Stimulated activated CD4-positive, alpha-beta T cell treated with anti-CD3 and anti-CD28 coated beads, Interleukin-2, amount 100 ng/mL, for 4 hours (primary cell): ENCODE results near the gene PEX13.
"Not testable (repeated sequence)": the region's sequence is repeated elsewhere in the genome, so short reads cannot be mapped to it uniquely, and the experiment has no call there.

ENCODE experiments used
- DNase-seq: peaks from one replicate; pipeline ENCODE4 v3.0.0-alpha.2; 2020; ENCODE audit warnings: low read depth

PEX13 gene

GRCh38 chr2:61006486-61007105, 10.9 kb upstream of the PEX13 start:
- DNase-seq, result no peak

GRCh38 chr2:61009355-61009754, 8.2 kb upstream of the PEX13 start:
- DNase-seq, result no peak

- DNase-seq, result no peak
Observed at GRCh38 chr2:61011678-61012077, 5.8 kb upstream of the PEX13 start.

GRCh38 chr2:61012303-61012702, 5.2 kb upstream of the PEX13 start:
- not testable (repeated sequence) for DNase-seq

GRCh38 chr2:61013382-61013781, 4.1 kb upstream of the PEX13 start:
- no peak for DNase-seq

GRCh38 chr2:61014763-61015162, 2.8 kb upstream of the PEX13 start:
- DNase-seq, result no peak

- no peak for DNase-seq
Observed at GRCh38 chr2:61015976-61016375, 1.5 kb upstream of the PEX13 start.

GRCh38 chr2:61016392-61017002, 1.0 kb upstream of the PEX13 start:
- no peak for DNase-seq

GRCh38 chr2:61017003-61017555, 441 bp upstream of the PEX13 start:
- DNase-seq, result peak; percentile 51

- no peak for DNase-seq
Observed at GRCh38 chr2:61018318-61018755, 817 bp downstream of the PEX13 start.

GRCh38 chr2:61018798-61019197, 1.3 kb downstream of the PEX13 start:
- no peak for DNase-seq

GRCh38 chr2:61021228-61021660, 3.7 kb downstream of the PEX13 start:
- no peak for DNase-seq

GRCh38 chr2:61023670-61024069, 6.2 kb downstream of the PEX13 start:
- no peak for DNase-seq

GRCh38 chr2:61029533-61029932, 12.0 kb downstream of the PEX13 start:
- DNase-seq, result no peak

- DNase-seq, result not testable (repeated sequence)
Observed at GRCh38 chr2:61034592-61034991, 17.1 kb downstream of the PEX13 start.

- DNase-seq, result not testable (repeated sequence)
Observed at GRCh38 chr2:61036643-61037042, 19.1 kb downstream of the PEX13 start.

- DNase-seq, result no peak
Observed at GRCh38 chr2:61042807-61043206, 25.3 kb downstream of the PEX13 start.

GRCh38 chr2:61044636-61045035, 27.1 kb downstream of the PEX13 start:
- no peak for DNase-seq

- no peak for DNase-seq
Observed at GRCh38 chr2:61045226-61045625, 27.7 kb downstream of the PEX13 start.

GRCh38 chr2:61045999-61046398, 28.5 kb downstream of the PEX13 start:
- no peak for DNase-seq

GRCh38 chr2:61055557-61055956, 38.0 kb downstream of the PEX13 start:
- DNase-seq, result no peak

- DNase-seq, result no peak
Observed at GRCh38 chr2:61057562-61057961, 40.0 kb downstream of the PEX13 start.

- DNase-seq, result no peak
Observed at GRCh38 chr2:61059382-61059781, 41.9 kb downstream of the PEX13 start.
